ENCODE data around the gene TMIE. TPM values are rescaled to one million over a fixed set of nuclear protein-coding genes. Genes with fewer than 3 reads are reported as not detected.
A peak's percentile ranks its signal among the peaks of the same experiment; 100 is the strongest.

The TMIE gene
- total RNA-seq, 1 experiment from 2014 or later: 1.1 TPM

DNA sequence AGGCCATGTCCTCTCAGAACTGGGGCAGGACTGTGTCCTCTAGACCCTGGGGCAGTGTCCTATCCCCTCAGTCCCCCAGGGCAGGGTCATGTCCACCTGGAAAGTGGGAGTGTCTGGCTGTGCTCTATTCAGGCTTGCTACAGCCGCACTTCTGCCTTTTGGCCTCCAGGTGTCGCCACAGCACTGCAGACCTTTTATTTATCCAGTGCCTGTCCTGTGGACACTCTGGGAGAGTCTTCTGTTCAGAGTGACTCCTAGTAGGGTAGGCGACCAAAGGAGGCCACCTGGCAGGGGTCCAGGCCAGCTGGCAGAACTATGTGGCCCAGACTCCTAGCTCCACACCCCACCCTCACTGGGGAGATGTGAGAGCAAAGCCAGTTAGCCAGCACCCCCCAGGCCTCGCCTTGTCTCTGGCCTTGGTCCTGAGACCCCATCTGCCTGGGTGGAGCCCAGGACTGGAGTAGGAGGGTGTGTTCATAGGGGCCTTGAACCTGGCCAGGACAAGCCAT lies 3.9 kb downstream of the TMIE start:
- BruUV-seq (replicated peaks): no TSS peak
- TF ChIP-seq, protein P1, sequence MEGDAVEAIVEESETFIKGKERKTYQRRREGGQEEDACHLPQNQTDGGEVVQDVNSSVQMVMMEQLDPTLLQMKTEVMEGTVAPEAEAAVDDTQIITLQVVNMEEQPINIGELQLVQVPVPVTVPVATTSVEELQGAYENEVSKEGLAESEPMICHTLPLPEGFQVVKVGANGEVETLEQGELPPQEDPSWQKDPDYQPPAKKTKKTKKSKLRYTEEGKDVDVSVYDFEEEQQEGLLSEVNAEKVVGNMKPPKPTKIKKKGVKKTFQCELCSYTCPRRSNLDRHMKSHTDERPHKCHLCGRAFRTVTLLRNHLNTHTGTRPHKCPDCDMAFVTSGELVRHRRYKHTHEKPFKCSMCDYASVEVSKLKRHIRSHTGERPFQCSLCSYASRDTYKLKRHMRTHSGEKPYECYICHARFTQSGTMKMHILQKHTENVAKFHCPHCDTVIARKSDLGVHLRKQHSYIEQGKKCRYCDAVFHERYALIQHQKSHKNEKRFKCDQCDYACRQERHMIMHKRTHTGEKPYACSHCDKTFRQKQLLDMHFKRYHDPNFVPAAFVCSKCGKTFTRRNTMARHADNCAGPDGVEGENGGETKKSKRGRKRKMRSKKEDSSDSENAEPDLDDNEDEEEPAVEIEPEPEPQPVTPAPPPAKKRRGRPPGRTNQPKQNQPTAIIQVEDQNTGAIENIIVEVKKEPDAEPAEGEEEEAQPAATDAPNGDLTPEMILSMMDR (IDR thresholded peaks at IDR 0.05): peak; percentile 89
- TF ChIP-seq TCF7L2 (IDR thresholded peaks at IDR 0.05; ENCODE audit: low read depth, low read length): no peak
- TF ChIP-seq, protein P2, sequence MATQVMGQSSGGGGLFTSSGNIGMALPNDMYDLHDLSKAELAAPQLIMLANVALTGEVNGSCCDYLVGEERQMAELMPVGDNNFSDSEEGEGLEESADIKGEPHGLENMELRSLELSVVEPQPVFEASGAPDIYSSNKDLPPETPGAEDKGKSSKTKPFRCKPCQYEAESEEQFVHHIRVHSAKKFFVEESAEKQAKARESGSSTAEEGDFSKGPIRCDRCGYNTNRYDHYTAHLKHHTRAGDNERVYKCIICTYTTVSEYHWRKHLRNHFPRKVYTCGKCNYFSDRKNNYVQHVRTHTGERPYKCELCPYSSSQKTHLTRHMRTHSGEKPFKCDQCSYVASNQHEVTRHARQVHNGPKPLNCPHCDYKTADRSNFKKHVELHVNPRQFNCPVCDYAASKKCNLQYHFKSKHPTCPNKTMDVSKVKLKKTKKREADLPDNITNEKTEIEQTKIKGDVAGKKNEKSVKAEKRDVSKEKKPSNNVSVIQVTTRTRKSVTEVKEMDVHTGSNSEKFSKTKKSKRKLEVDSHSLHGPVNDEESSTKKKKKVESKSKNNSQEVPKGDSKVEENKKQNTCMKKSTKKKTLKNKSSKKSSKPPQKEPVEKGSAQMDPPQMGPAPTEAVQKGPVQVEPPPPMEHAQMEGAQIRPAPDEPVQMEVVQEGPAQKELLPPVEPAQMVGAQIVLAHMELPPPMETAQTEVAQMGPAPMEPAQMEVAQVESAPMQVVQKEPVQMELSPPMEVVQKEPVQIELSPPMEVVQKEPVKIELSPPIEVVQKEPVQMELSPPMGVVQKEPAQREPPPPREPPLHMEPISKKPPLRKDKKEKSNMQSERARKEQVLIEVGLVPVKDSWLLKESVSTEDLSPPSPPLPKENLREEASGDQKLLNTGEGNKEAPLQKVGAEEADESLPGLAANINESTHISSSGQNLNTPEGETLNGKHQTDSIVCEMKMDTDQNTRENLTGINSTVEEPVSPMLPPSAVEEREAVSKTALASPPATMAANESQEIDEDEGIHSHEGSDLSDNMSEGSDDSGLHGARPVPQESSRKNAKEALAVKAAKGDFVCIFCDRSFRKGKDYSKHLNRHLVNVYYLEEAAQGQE (IDR thresholded peaks at IDR 0.05; ENCODE audit: insufficient read depth in 1 of 2, low read depth in 2 of 2, low read length in 1 of 2): peak; percentile 86 to 87
- Histone ChIP-seq H3K36me3 (ENCODE audit: control insufficient read depth, insufficient read depth, low read length) (no peaks in the 10 kb centered on the region), H3K27me3 (ENCODE audit: control insufficient read depth, insufficient read depth, low read length) (no peaks in the 10 kb centered on the region), H3K9me3 (ENCODE audit: control insufficient read depth, insufficient read depth, low read depth, low read length) (no peaks in the 10 kb centered on the region), H3K27ac (ENCODE audit: low read length) (no peak overlapping the region), H3K4me1 (ENCODE audit: control insufficient read depth, insufficient read depth, low read length) (no peaks in the 10 kb centered on the region), H3K4me3 (ENCODE audit: low read depth in 2 of 2, low read length in 2 of 2) (no peak overlapping the region)
- DNase-seq (ENCODE audit: low read depth, low spot score) (peak; percentile 45), ATAC-seq (peak; percentile 91)
- intact Hi-C loops (cut with micrococcal nuclease; ENCODE audit: unreplicated experiment) (loop anchor here (2.0 kb wide), 2 partner anchors 192 to 204 kb away; no protein-coding TSS in a partner anchor), in situ Hi-C loops (cut with HindIII; ENCODE audit: low pct_unique_long_range_greater_than_20kb, low sequenced_read_pairs) (no loop called here)
- ChIA-PET POLR2A (no interaction called here), CTCF (no interaction called here)

DNA sequence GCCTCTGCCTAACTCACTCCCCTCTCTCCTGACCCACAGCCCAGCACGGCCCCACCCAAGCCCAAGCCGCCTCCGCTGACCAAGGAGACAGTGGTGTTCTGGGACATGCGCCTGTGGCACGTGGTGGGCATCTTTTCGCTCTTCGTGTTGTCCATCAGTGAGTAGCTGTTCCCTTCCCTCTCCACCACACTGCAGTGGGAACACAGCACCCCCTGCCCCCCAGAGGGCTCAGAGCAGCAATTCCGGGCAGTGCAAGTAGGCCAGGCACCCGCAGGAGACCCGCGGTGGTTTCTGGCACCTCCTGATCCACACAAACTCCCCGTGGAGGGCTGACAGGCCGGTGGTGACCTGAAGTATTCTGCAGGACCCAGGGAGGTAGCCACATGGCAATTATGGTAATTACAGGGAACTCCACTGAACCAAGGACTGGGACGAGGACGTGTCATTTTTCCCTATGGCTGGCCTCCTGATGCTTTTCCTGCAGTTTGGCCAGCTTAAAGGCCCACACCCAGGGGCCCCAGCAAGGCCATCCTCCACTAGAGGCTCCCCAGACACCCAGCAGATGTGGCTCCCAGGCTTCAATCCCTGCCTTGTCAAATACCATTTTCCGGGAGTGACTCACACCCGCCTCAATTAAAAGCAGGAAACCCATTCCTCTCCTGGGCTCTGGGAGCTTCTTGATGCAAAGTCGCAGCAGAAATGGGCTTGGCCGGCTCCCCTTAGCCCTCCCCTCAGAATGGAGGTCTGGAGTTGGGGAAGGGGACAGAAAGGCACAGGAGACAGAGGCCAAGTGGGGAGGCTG lies 4.8 kb downstream of the TMIE start:
- Histone ChIP-seq H3K4me3 (ENCODE audit: low read depth in 2 of 2, low read length in 2 of 2) (no peak overlapping the region), H3K9me3 (ENCODE audit: control insufficient read depth, insufficient read depth, low read depth, low read length) (no peaks in the 10 kb centered on the region), H3K36me3 (ENCODE audit: control insufficient read depth, insufficient read depth, low read length) (no peaks in the 10 kb centered on the region), H3K4me1 (ENCODE audit: control insufficient read depth, insufficient read depth, low read length) (no peaks in the 10 kb centered on the region), H3K27me3 (ENCODE audit: control insufficient read depth, insufficient read depth, low read length) (no peaks in the 10 kb centered on the region), H3K27ac (ENCODE audit: low read length) (no peak overlapping the region)
- ChIA-PET CTCF (interaction anchor here (1.1 kb wide), 1 partner anchor 204 kb away, joined by 3 read pairs; no protein-coding TSS in a partner anchor), POLR2A (no interaction called here)
- TF ChIP-seq TCF7L2 (IDR thresholded peaks at IDR 0.05; ENCODE audit: low read depth, low read length): no peak
- TF ChIP-seq, protein P2 (IDR thresholded peaks at IDR 0.05; ENCODE audit: insufficient read depth in 1 of 2, low read depth in 2 of 2, low read length in 1 of 2): no peak
- TF ChIP-seq SIN3A (IDR thresholded peaks at IDR 0.05; ENCODE audit: borderline replicate concordance, insufficient read depth, low read depth, low read length): no peak
- TF ChIP-seq, protein P1 (IDR thresholded peaks at IDR 0.05): no peak
- no peak for TF ChIP-seq POLR2AphosphoS5 (IDR thresholded peaks at IDR 0.05; ENCODE audit: low read depth, low read length)
- intact Hi-C loops (cut with micrococcal nuclease; ENCODE audit: unreplicated experiment) (loop anchor here (2.0 kb wide), 2 partner anchors 191 to 203 kb away; no protein-coding TSS in a partner anchor), in situ Hi-C loops (cut with HindIII; ENCODE audit: low pct_unique_long_range_greater_than_20kb, low sequenced_read_pairs) (no loop called here)
- ATAC-seq (no peak), DNase-seq (ENCODE audit: low read depth, low spot score) (no peak)
- no TSS peak for BruUV-seq (replicated peaks)
